SK-N-MC (cell line): ENCODE results near the gene CCDC93.
"Not testable (repeated sequence)": the region's sequence is repeated elsewhere in the genome, so short reads cannot be mapped to it uniquely, and the experiment has no call there.

ENCODE experiments used
- DNase-seq: peaks from one replicate; pipeline ENCODE4 v3.0.0-alpha.2; 2011; ENCODE audit warnings: low read depth, low spot score
- H3K27ac ChIP-seq: fragments of 200-600 bp; sonication (generic); 2 replicates; pipeline ENCODE4 v1.5.1; 2016; ENCODE audit warnings: mixed run types
- H3K36me3 ChIP-seq: fragments of 200-600 bp; sonication (generic); 2 replicates; pipeline ENCODE4 v1.6.1; 2017; ENCODE audit warnings: antibody characterized with exemption, low read length, mixed read lengths; ENCODE audit not compliant: insufficient read depth
- H3K4me3 ChIP-seq: fragments of 200-600 bp; sonication (generic); 2 replicates; pipeline ENCODE4 v1.5.1; 2016
- H3K9ac ChIP-seq: fragments of 200-600 bp; sonication (generic); 2 replicates; pipeline ENCODE4 v1.8.0; 2017; ENCODE audit warnings: mixed run types, mixed read lengths; ENCODE audit not compliant: insufficient read length
- H3K9me3 ChIP-seq: fragments of 200-600 bp; sonication (generic); 2 replicates; pipeline ENCODE4 v1.6.1; 2017; ENCODE audit warnings: low read depth, mild to moderate bottlenecking, antibody characterized with exemption, low read length, moderate library complexity, mixed read lengths
- EZH2 ChIP-seq: fragments of 200-600 bp; sonication (generic); IDR thresholded peaks from one replicate; pipeline ENCODE4 v1.6.1; 2017; ENCODE audit warnings: antibody characterized with exemption
- FOXP2 ChIP-seq: optimal IDR thresholded peaks from 2 replicates; pipeline ENCODE3; 2011; ENCODE audit warnings: mild to moderate bottlenecking, moderate library complexity; ENCODE audit not compliant: insufficient read depth; ENCODE audit errors: extremely low read length, control extremely low read depth
- POLR2AphosphoS5 ChIP-seq: IDR thresholded peaks from 2 replicates; pipeline ENCODE4 v1.6.1; 2012; ENCODE audit warnings: mild to moderate bottlenecking, low read depth, low read length, borderline replicate concordance

Gene CCDC93

DNA sequence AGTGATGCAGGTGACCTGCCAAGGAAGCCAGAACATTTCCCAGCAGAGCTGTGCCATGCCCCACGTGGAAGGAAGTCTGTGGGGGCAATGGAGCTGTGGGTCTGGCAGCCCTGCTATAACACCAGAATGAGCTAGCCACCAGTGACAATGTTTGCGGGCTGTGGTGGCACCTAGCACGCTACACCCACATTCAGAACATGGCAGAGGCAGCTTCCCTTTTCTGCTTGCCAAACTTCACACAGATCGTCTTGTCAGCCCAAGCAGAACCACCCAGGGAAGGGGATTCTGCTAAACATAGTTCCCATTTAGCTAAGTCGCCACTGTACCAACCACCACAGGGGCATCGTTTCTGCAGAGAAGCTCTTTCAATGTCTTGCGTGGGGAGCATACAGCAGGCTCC is 27.0 kb upstream of the CCDC93 start:
- TF ChIP-seq POLR2AphosphoS5 (no peak), FOXP2 (no peak), EZH2 (no peak)
- no peak overlapping the region for H3K9ac ChIP-seq
- H3K9me3 ChIP-seq: no peaks in the 10 kb centered on the region
- no peak for DNase-seq
- no peaks in the 10 kb centered on the region for H3K36me3 ChIP-seq
- H3K27ac ChIP-seq: no peak overlapping the region
- H3K4me3 ChIP-seq: no peak overlapping the region

DNA sequence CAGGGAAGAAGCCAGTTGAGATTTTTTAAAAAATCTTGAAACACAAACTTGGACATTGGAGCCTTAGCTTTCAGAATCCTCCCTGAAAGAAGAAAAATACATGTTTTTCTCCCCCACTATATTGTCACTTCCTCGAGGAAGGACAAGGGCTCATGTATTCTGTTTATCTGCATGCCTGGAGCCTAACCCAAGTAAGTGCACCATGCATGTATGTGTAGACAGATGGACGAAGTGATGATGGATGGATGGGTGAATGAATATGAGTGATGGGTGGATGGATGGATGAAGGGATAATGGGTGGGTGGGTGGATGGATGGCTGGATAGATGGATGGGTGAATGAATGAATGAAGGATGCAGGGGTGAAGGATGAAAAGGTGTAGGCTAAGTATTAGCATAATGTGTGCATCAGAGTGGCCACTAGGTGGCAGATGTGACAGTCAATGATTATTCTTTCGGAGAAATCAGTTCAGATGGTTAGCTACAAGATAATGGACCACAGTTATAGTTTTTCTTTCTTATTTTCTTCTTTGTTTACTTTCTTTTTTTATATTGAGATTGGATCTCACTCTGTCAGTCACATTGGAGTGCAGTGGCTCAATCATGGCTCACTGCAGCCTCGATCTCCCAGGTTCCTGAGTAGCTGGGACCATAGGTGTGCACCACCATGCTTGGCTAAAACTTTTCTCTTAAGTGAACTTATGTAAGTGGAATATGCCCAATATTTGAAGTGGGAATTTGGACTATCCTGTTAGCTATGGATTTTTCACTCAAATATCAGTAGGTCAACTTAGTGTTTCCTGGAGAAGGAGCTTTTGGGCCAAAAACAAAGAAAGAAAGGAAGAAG is 18.5 kb upstream of the CCDC93 start:
- Histone ChIP-seq H3K9ac (no peak overlapping the region), H3K27ac (no peak overlapping the region), H3K4me3 (no peak overlapping the region), H3K36me3 (no peaks in the 10 kb centered on the region), H3K9me3 (no peaks in the 10 kb centered on the region)
- no peak for DNase-seq
- TF ChIP-seq POLR2AphosphoS5 (no peak), EZH2 (no peak)

DNA sequence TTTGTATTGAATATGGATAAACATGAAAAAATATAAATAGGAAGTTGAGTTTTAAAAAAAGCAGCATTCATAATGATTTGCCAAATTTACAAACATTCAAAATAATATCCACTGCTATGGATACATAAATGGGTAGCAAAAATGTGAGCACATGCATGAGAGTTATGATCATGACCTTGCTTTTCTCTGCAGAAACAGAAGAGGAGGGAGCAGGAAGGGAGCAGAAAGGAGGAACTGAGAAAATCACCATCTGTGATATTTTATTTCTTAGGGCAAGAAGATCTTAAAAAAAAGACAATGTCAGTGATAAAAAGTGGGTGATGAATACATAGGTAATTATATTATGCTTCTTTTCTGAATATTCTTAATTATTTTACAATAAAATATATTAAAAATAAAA is 17.7 kb upstream of the CCDC93 start:
- H3K36me3 ChIP-seq: no peaks in the 10 kb centered on the region
- no peaks in the 10 kb centered on the region for H3K9me3 ChIP-seq
- no peak overlapping the region for H3K9ac ChIP-seq
- DNase-seq: no peak
- no peak overlapping the region for H3K27ac ChIP-seq
- no peak for TF ChIP-seq FOXP2
- TF ChIP-seq EZH2: no peak
- TF ChIP-seq POLR2AphosphoS5: no peak
- no peak overlapping the region for H3K4me3 ChIP-seq

DNA sequence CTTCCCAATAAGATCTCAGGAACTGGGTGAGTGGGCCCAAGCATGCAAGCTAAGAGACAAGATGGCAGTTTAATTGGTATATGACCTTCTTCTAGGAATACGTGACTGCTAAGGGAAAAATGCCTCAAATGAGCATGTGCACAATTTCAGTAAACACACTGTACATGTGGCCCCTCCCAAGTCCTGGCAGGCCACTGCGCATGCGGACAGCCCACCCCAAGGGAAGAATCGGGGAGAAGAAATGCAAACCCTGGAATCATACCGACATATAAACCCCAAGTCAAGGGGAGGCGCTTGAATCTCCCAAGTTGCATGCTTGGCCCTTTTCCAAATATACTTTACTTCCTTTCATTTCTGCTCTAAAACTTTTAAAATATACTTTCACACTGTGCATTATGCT is 15.2 kb upstream of the CCDC93 start:
- H3K9ac ChIP-seq: no peak overlapping the region
- no peaks in the 10 kb centered on the region for H3K36me3 ChIP-seq
- no peaks in the 10 kb centered on the region for H3K9me3 ChIP-seq
- no peak overlapping the region for H3K4me3 ChIP-seq
- no peak for TF ChIP-seq FOXP2
- TF ChIP-seq EZH2: no peak
- TF ChIP-seq POLR2AphosphoS5: no peak
- no peak overlapping the region for H3K27ac ChIP-seq
- DNase-seq: no peak

DNA sequence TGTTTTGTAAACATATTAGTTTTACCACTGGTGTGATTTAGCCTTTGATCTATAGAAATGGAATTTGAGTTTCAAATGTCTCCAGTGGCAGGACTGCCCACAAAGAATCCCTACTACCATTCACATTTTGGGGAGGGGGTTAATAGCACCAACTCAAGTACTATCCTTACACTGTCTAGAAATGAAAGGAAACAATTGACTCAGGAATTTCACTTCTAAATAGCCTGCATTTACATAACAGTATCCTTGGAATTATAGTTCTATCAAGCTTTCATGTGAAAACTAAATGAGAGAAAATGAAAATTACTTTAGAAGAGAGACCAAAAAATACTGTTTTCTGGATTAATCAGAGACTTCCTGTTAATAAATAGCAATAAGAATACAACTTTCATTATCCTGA is 7.5 kb upstream of the CCDC93 start:
- DNase-seq: no peak
- Histone ChIP-seq H3K9me3 (no peaks in the 10 kb centered on the region), H3K4me3 (no peak overlapping the region), H3K27ac (no peak overlapping the region), H3K36me3 (no peaks in the 10 kb centered on the region), H3K9ac (no peak overlapping the region)
- no peak for TF ChIP-seq FOXP2
- TF ChIP-seq EZH2: no peak
- TF ChIP-seq POLR2AphosphoS5: no peak

DNA sequence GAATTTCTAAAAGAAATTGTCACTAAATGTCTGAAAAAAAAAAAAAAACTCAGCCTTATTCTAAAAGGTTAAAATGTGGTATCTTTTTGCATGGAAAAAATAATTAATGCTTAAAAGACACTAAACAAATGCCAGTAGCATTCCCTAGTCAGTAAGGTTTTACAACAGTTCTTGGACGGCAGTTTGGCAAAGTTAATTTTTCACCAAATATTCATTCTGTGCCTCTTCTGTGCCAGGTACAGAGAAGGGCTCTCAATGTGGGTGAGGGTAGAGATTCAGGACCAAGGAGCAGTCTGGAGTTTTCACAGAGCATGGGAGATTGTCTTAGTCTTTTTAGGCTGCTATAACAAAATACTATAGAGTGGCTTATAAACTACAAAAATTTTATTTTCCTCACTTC is 6.0 kb upstream of the CCDC93 start:
- Histone ChIP-seq H3K27ac (no peak overlapping the region), H3K4me3 (no peak overlapping the region), H3K9ac (no peak overlapping the region), H3K9me3 (no peaks in the 10 kb centered on the region), H3K36me3 (no peaks in the 10 kb centered on the region)
- no peak for DNase-seq
- no peak for TF ChIP-seq EZH2
- TF ChIP-seq FOXP2: no peak
- no peak for TF ChIP-seq POLR2AphosphoS5

DNA sequence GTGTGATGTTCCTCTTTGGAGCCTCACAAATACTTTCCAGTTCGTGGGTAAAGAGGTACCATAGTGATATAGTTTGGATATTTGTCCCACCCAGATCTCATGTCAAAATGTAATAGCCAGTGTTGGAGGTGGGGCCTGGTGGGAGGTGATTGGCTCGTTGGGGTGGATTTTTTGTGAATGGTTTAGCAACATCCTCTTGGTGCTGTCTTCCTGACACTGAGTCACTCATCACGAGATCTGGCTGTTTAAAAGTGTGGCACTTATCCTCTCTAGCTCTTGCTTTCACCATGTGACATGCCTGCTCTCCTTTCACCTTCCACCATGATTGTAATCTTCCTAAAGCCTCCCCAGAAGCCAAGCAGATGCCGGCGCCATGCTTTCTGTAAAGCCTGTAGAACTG is 3.0 kb upstream of the CCDC93 start:
- Histone ChIP-seq H3K9me3 (no peaks in the 10 kb centered on the region), H3K4me3 (no peak overlapping the region), H3K27ac (no peak overlapping the region), H3K36me3 (no peaks in the 10 kb centered on the region), H3K9ac (no peak overlapping the region)
- no peak for DNase-seq
- TF ChIP-seq FOXP2 (no peak), POLR2AphosphoS5 (no peak), EZH2 (no peak)

DNA sequence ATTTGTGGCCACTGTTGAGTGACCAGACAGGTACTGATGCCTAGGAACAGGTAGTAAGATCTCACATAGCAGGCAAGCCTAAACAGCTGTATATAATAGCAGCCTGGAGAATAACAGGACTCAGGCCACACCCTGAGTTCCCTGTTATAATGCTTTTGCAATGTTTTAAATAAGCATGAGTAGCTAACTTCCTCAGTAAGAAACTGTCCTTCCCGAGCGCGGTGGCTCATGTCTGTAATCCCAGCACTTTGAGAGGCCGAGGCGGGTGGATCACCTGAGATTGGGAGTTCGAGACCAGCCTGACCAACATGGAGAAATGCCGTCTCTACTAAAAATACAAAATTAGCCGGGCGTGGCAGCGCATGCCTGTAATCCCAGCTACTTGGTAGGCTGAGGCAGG is 1.9 kb upstream of the CCDC93 start:
- not testable (repeated sequence) for H3K36me3 ChIP-seq, DNase-seq, H3K4me3 ChIP-seq, H3K9me3 ChIP-seq, H3K9ac ChIP-seq, H3K27ac ChIP-seq

DNA sequence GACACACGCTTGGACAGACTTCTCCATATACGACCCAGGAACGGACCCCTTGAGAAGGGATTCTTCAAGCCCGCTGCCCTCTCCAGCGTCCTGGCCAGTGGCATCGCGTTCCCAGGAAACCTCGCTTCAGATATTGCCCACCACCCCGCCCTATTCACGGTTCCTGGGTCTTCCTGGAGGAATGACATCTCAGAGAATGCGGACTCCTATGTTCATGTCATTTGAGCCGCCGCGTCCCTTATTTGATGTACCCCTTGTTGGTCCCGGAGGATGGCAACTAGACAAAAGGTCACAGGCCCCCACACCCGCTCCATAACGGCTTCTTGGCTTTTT is 588 bp upstream of the CCDC93 start:
- no peaks in the 10 kb centered on the region for H3K9me3 ChIP-seq
- TF ChIP-seq FOXP2 (no peak), EZH2 (no peak), POLR2AphosphoS5 (no peak)
- no peak overlapping the region for H3K27ac ChIP-seq
- H3K4me3 ChIP-seq: peak overlapping the region; percentile 88
- DNase-seq: no peak
- no peaks in the 10 kb centered on the region for H3K36me3 ChIP-seq
- H3K9ac ChIP-seq: peak overlapping the region; percentile 72
